ENCODE measurements around the gene GABRG3.

Gene GABRG3

GRCh38 chr15:27429577-27429976 lies 458.6 kb downstream of the GABRG3 start:
- no peak for DNase-seq

GRCh38 chr15:27433604-27434003 lies 462.6 kb downstream of the GABRG3 start:
- DNase-seq, result no peak

- no peak for DNase-seq
Observed at GRCh38 chr15:27438403-27439375, 467.7 kb downstream of the GABRG3 start.

- no peak for DNase-seq
Observed at GRCh38 chr15:27441120-27441519, 470.1 kb downstream of the GABRG3 start.

GRCh38 chr15:27448234-27448633 lies 477.3 kb downstream of the GABRG3 start:
- no peak for DNase-seq

GRCh38 chr15:27448986-27449385 lies 478.0 kb downstream of the GABRG3 start:
- no peak for DNase-seq

- DNase-seq, result no peak
Observed at GRCh38 chr15:27449941-27450340, 479.0 kb downstream of the GABRG3 start.

- no peak for DNase-seq
Observed at GRCh38 chr15:27454281-27455075, 483.5 kb downstream of the GABRG3 start.

- no peak for DNase-seq
Observed at GRCh38 chr15:27456807-27457206, 485.8 kb downstream of the GABRG3 start.

GRCh38 chr15:27457766-27458165 lies 486.8 kb downstream of the GABRG3 start:
- no peak for DNase-seq

GRCh38 chr15:27458345-27459084 lies 487.5 kb downstream of the GABRG3 start:
- DNase-seq, result no peak

- DNase-seq, result no peak
Observed at GRCh38 chr15:27459836-27460235, 488.9 kb downstream of the GABRG3 start.

- no peak for DNase-seq
Observed at GRCh38 chr15:27461181-27461580, 490.2 kb downstream of the GABRG3 start.

GRCh38 chr15:27463525-27464088 lies 492.6 kb downstream of the GABRG3 start:
- DNase-seq, result no peak

- no peak for DNase-seq
Observed at GRCh38 chr15:27464941-27465612, 494.1 kb downstream of the GABRG3 start.

GRCh38 chr15:27466758-27467157 lies 495.8 kb downstream of the GABRG3 start:
- no peak for DNase-seq

GRCh38 chr15:27468151-27468591 lies 497.2 kb downstream of the GABRG3 start:
- no peak for DNase-seq

GRCh38 chr15:27473845-27474244 lies 502.9 kb downstream of the GABRG3 start:
- DNase-seq, result no peak

- no peak for DNase-seq
Observed at GRCh38 chr15:27475395-27475794, 504.4 kb downstream of the GABRG3 start.

GRCh38 chr15:27479296-27480140 lies 508.5 kb downstream of the GABRG3 start:
- DNase-seq, result no peak

- DNase-seq, result no peak
Observed at GRCh38 chr15:27480141-27480530, 509.2 kb downstream of the GABRG3 start.
